22Rv1 (cell line): ENCODE measurements around the gene PNPO.

Experiments
- H3K27ac ChIP-seq: fragments of 450-650 bp; 2 replicates; pipeline ENCODE4 v1.5.1; 2017
- ZFX ChIP-seq: fragments of 450-650 bp; IDR thresholded peaks from 2 replicates; pipeline ENCODE4 v1.6.1; 2017; ENCODE audit warnings: antibody characterized with exemption, borderline replicate concordance
- TF ChIP-seq, protein P1 (sequence below): fragments of 450-650 bp; IDR thresholded peaks from 2 replicates; pipeline ENCODE4 v1.5.1; 2017; ENCODE audit warnings: mild to moderate bottlenecking

PNPO gene

DNA sequence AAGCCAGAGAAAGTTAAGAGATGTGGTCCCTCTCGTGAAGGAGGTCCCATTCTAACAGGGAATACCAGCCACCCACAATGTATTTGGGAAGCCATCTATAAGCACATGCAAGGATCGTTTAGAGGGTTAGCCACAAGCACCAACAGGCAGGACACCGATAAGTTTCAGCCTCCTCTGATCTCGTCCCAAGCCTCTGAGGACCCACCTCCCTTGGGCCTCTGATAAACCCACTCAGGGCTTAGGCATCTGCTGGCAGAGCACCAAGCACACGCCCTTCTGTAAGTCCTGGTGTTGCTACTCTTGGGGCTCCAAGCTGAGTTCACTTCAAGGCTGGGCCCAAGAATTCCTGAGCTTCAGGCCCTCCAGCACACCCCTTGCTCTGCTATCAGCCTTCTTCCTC, 5.4 kb upstream of the PNPO start:
- H3K27ac ChIP-seq: no peak overlapping the region
- TF ChIP-seq, protein P1, sequence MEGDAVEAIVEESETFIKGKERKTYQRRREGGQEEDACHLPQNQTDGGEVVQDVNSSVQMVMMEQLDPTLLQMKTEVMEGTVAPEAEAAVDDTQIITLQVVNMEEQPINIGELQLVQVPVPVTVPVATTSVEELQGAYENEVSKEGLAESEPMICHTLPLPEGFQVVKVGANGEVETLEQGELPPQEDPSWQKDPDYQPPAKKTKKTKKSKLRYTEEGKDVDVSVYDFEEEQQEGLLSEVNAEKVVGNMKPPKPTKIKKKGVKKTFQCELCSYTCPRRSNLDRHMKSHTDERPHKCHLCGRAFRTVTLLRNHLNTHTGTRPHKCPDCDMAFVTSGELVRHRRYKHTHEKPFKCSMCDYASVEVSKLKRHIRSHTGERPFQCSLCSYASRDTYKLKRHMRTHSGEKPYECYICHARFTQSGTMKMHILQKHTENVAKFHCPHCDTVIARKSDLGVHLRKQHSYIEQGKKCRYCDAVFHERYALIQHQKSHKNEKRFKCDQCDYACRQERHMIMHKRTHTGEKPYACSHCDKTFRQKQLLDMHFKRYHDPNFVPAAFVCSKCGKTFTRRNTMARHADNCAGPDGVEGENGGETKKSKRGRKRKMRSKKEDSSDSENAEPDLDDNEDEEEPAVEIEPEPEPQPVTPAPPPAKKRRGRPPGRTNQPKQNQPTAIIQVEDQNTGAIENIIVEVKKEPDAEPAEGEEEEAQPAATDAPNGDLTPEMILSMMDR: no peak
- no peak for TF ChIP-seq ZFX

DNA sequence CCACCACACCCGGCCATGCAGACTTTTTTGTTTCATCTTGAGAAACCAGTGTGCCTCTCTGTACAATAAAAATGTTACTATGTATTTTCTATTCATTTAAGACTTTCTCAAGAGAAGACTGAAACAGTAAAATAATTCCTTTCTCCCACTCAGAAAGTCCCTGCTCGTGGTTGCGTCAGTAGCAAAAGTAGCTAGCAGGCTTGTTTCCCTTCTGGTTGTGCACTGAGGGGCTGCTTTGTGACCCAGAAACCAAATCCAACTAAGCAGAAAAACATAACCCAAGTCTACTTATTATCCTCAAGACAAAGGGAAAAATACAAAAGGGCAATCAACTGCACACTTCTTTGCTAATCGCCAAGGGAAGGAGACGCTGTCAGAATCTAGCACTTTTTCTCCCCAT, 3.4 kb upstream of the PNPO start:
- no peak overlapping the region for H3K27ac ChIP-seq
- TF ChIP-seq ZFX: no peak
- TF ChIP-seq, protein P1: no peak

DNA sequence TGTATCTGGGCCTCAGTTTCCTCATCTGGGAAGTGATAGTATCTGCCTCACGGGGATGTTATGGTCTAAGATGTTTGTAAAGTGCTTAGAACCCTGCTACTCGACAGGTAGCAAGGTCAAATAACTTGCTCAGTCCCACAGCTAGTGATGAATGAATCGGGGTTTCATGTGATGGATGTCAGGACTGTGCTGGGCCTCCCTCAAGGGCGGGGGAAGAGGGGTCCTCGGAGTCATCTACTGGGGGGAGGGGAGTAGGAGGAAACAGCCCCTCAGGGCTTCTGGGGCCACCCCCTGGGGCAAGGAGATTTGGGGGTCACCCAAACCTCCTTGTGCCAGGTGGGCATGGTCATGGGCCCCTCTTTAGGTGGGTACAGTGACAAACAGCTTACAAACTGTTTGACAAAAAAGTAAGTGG, 732 bp downstream of the PNPO start:
- H3K27ac ChIP-seq: peak overlapping the region; percentile 80
- no peak for TF ChIP-seq ZFX
- TF ChIP-seq, protein P1: no peak

DNA sequence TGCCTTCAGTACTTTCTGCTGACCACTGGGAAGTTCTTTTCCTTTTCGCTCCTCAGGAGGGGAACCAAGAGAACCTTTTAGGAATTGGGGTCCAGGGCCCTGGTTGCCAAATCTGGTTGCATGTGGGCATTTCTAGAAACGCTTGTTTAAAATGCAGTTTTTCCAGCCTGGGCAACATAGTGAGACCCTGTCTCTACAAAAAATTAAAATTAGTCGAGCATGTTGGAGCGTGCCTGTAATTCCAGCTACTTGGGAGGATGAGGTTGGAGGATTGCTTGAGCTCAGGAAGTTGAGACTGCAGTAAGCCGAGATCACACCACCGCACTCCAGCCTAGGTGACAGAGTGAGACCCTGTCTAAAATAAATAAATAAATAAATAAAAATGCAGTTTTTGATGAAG, 1.2 kb downstream of the PNPO start:
- H3K27ac ChIP-seq: peak overlapping the region; percentile 80
- no peak for TF ChIP-seq ZFX
- TF ChIP-seq, protein P1: no peak

DNA sequence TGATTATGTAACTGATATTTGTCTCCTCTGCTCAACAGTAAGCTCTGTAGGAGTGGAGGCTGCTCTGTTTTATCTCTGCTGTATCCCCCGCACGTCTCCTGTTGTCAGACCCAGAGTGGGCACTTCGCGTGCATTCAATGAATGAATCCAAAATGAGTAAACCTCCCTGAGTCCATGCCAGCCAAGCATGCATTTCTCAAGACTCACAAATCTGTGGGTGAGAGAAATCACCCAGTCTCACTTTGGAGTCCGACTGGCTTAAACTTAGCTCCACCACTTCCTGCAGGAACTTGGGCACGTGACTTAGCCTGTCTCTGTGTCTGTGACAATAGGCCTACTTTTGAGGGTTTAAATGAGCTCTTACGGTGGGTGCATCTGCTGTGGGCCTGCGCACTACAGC, 3.7 kb downstream of the PNPO start:
- TF ChIP-seq, protein P1: no peak
- TF ChIP-seq ZFX: no peak
- peak overlapping the region; percentile 98 for H3K27ac ChIP-seq

DNA sequence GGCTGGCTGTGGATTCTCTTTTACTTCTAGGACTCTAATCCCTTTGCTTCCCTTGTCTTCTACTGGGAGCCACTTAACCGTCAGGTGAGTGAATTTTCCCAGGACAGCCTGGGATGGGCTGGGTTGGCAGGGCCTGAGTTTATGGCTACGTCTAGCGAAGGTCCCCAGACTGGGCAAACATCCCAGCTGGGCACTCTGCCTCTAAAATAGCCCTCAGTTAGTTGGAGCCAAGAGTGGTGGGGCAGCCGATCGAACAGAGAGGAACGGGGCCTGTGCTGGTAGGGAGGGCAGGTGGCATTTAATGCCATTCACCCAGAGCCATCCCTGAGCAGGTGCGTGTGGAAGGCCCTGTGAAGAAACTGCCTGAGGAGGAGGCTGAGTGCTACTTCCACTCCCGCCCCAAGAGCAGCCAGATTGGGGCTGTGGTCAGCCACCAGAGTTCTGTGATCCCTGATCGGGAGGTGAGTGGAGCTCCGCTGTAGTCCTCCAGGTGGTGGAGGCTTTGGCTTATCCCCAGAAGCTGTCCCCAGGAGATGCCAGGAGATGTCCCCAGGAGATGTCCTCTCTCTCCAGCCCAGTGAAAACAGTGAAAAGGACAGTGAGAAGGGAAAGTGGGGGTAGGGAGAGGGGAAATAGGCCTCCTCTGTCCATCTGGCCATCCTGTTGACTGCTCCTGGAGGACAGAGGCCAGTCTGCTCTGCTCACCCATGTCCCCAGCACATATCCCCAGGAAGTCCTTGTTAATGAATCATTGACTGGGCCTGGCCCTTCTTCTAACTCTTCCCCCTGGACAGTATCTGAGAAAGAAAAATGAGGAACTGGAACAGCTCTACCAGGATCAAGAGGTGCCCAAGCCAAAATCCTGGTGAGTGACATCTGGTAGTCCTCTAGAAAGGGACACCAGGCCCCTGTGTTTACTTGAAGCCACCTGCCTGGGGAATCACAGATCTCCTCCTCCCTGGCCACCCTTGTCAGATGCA, 4.4 kb downstream of the PNPO start:
- peak overlapping the region; percentile 98 for H3K27ac ChIP-seq
- TF ChIP-seq, protein P1: no peak
- TF ChIP-seq ZFX: no peak

DNA sequence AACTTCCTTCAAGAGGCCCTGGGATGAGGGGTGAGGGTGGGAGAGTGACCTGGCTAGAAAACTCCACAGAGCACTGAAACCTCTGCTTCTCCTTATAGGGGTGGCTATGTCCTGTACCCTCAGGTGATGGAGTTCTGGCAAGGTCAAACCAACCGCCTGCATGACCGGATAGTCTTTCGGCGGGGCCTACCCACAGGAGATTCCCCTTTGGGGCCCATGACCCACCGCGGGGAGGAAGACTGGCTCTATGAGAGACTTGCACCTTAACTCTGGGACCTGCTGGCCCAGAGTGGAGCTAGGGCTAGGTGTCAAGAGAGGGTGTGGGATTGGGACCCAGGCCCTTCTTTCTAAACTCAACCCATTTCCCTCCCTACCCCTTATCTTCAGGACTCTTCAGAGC, 5.1 kb downstream of the PNPO start:
- peak overlapping the region; percentile 98 for H3K27ac ChIP-seq
- TF ChIP-seq ZFX: no peak
